HuH-7 (cell line): ENCODE data around the gene NMNAT1.
"Not testable (repeated sequence)": the region's sequence is repeated elsewhere in the genome, so short reads cannot be mapped to it uniquely, and the experiment has no call there.

Experiments
- DNase-seq: peaks from one replicate; pipeline ENCODE4 v3.0.0; 2011; ENCODE audit warnings: low spot score

NMNAT1 gene

GRCh38 chr1:10020086-10020485 is 76.8 kb downstream of the NMNAT1 start:
- DNase-seq, result no peak

- DNase-seq, result not testable (repeated sequence)
Observed at GRCh38 chr1:10020678-10021077, 77.4 kb downstream of the NMNAT1 start.

GRCh38 chr1:10021992-10022391 is 78.7 kb downstream of the NMNAT1 start:
- not testable (repeated sequence) for DNase-seq

- no peak for DNase-seq
Observed at GRCh38 chr1:10022656-10023055, 79.4 kb downstream of the NMNAT1 start.

- no peak for DNase-seq
Observed at GRCh38 chr1:10025354-10025753, 82.1 kb downstream of the NMNAT1 start.

GRCh38 chr1:10027027-10027426 is 83.8 kb downstream of the NMNAT1 start:
- no peak for DNase-seq

GRCh38 chr1:10028956-10029500 is 85.8 kb downstream of the NMNAT1 start:
- DNase-seq, result not testable (repeated sequence)

GRCh38 chr1:10031461-10031860 is 88.2 kb downstream of the NMNAT1 start:
- DNase-seq, result no peak

GRCh38 chr1:10032590-10033358 is 89.5 kb downstream of the NMNAT1 start, which contains the start of gene UBE4B:
Gene UBE4B (plus strand): TSS chr1:10032958. CDS start chr1:10033671, 713 bp downstream.
- peak; percentile 93 for DNase-seq

GRCh38 chr1:10033359-10033845 is 90.1 kb downstream of the NMNAT1 start:
- DNase-seq, result no peak
